Lower leg skin (tissue), 3 donors: ENCODE data around the gene NCOA4.

Source experiments
- POLR2A ChIP-seq, 2 donors: fragments of 450-650 bp; IDR thresholded peaks; one replicate each; pipeline ENCODE4 v1.6.1; 2016 to 2017; ENCODE audit warnings: antibody characterized with exemption in 2 of 2, mild to moderate bottlenecking in 1 of 2, moderate library complexity in 1 of 2
- TF ChIP-seq, protein P1 (sequence below), 3 donors: fragments of 450-650 bp; IDR thresholded peaks; one replicate each; pipeline ENCODE4 v1.5.1; 2016; ENCODE audit warnings: antibody characterized with exemption in 3 of 3, mild to moderate bottlenecking in 3 of 3, moderate library complexity in 2 of 3

DNA sequence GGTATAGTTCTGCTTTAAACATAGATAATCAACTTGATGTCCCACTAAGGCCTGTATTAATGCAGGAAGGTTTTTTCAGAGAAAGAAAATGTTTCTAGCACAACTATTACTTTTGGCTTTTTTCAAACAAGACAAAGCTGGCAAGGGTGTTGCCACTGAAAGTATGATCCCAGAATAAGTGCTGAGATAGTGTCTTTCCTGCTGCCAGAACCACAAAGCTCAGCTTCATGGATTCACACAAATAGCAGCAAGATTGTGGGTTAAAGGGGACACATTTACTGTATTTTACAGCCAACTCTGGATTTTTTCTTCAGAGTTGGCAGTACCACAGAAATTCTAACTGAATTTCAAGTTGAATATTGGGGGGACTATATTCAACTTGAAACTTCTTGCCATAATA, 4.3 kb downstream of the NCOA4 start:
- TF ChIP-seq, protein P1, sequence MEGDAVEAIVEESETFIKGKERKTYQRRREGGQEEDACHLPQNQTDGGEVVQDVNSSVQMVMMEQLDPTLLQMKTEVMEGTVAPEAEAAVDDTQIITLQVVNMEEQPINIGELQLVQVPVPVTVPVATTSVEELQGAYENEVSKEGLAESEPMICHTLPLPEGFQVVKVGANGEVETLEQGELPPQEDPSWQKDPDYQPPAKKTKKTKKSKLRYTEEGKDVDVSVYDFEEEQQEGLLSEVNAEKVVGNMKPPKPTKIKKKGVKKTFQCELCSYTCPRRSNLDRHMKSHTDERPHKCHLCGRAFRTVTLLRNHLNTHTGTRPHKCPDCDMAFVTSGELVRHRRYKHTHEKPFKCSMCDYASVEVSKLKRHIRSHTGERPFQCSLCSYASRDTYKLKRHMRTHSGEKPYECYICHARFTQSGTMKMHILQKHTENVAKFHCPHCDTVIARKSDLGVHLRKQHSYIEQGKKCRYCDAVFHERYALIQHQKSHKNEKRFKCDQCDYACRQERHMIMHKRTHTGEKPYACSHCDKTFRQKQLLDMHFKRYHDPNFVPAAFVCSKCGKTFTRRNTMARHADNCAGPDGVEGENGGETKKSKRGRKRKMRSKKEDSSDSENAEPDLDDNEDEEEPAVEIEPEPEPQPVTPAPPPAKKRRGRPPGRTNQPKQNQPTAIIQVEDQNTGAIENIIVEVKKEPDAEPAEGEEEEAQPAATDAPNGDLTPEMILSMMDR (IDR thresholded peaks at IDR 0.05) = no peak
- TF ChIP-seq POLR2A (IDR thresholded peaks at IDR 0.05) = no peak
